ENCODE measurements around the gene CPD. TPM values are rescaled to one million over a fixed set of nuclear protein-coding genes. Genes with fewer than 3 reads are reported as not detected.

The CPD gene
- total and polyA plus RNA-seq, 9 of the 15 experiments (the other 6 are each of a cell fraction or from before 2014, with no cell fraction given) = 4.5 to 24.4 (median 20.4) TPM

- H3K9me1 ChIP-seq (ENCODE audit: control insufficient read depth, insufficient read depth, low read length) = no peaks in the 10 kb centered on the region
- FAIRE-seq (no peak), ATAC-seq (no peak), DNase-seq (ENCODE audit: extremely low read depth in 1 of 4, low spot score in 3 of 4) (no peak)
- H3K9ac ChIP-seq (ENCODE audit: insufficient read depth in 1 of 2, low read depth in 2 of 2, low read length in 2 of 2) = no peak overlapping the region
- H3K4me1 ChIP-seq (replicated peaks in 1 of 2; ENCODE audit: control insufficient read depth in 2 of 2, insufficient read depth in 2 of 2, low read length in 2 of 2) = no peaks in the 10 kb centered on the region; a peak in 1 of 5 replicates
- no peaks in the 10 kb centered on the region for H3K9me3 ChIP-seq (replicated peaks; ENCODE audit: control insufficient read depth, insufficient read depth, low read depth, low read length)
- no peaks in the 10 kb centered on the region for H3K36me3 ChIP-seq (ENCODE audit: control insufficient read depth, insufficient read depth, low read length)
- H3K4me2 ChIP-seq (ENCODE audit: insufficient read depth, low read length) = no peak overlapping the region
- H3K27me3 ChIP-seq (ENCODE audit: control insufficient read depth in 2 of 2, insufficient read depth in 2 of 2, low read length in 2 of 2) = no peaks in the 10 kb centered on the region
- no peak overlapping the region for H2AFZ ChIP-seq (ENCODE audit: low read depth, low read length)
- CTCF ChIA-PET (ENCODE audit: low intra/inter-chr PET ratio) = no interaction called here
- no peaks in the 10 kb centered on the region for H4K20me1 ChIP-seq (replicated peaks; ENCODE audit: control insufficient read depth, insufficient read depth, low read length)
- intact Hi-C loops (cut with micrococcal nuclease) (no loop called here), in situ Hi-C loops (cut with MboI) (no loop called here)
- H3K79me2 ChIP-seq (ENCODE audit: control insufficient read depth, insufficient read depth, low read length) = no peaks in the 10 kb centered on the region
- BruUV-seq (replicated peaks) = no TSS peak
- TF ChIP-seq YY1 (IDR thresholded peaks at IDR 0.05; ENCODE audit: borderline replicate concordance in 1 of 3, control insufficient read depth in 1 of 3, extremely low read depth in 1 of 3, insufficient read depth in 3 of 3, insufficient read length in 1 of 3, insufficient replicate concordance in 2 of 3, low read depth in 1 of 3, low read length in 2 of 3) = no peak
- no peak for TF ChIP-seq MBD2 (IDR thresholded peaks at IDR 0.05; ENCODE audit: borderline replicate concordance, low read depth)
- no peak for TF ChIP-seq NCOR1 (IDR thresholded peaks at IDR 0.05)
- TF ChIP-seq SAFB (IDR thresholded peaks at IDR 0.05; ENCODE audit: borderline replicate concordance, low read depth, low read length) = no peak
- no peak for TF ChIP-seq ZNF764 (CRISPR knock-in tag; IDR thresholded peaks at IDR 0.05; ENCODE audit: low read depth)
- TF ChIP-seq FOXM1 (IDR thresholded peaks at IDR 0.05; ENCODE audit: low read depth) = no peak
- TF ChIP-seq FOXM1 (CRISPR knock-in tag; IDR thresholded peaks at IDR 0.05; ENCODE audit: low read depth) = no peak
- no peak for TF ChIP-seq BCL6 (CRISPR knock-in tag; IDR thresholded peaks at IDR 0.05)
- no peak for TF ChIP-seq ZNF408 (CRISPR knock-in tag; IDR thresholded peaks at IDR 0.05; ENCODE audit: low read depth)
- TF ChIP-seq SRSF9 (IDR thresholded peaks at IDR 0.05; ENCODE audit: borderline replicate concordance, low read depth, low read length) = no peak
- H3K4me3 ChIP-seq = no peak overlapping the region
- H3K27ac ChIP-seq (ENCODE audit: extremely low read depth, low read depth, low read length) = no peak overlapping the region
- POLR2A ChIA-PET = interaction anchor here (1.0 kb wide), 1 partner anchor 35 kb away, joined by 3 read pairs; no protein-coding TSS in a partner anchor
Measured at GRCh38 chr17:30415491-30415890, 36.8 kb downstream of the CPD start.
